K562 treated with DMSO at 1 percent for 12 hours (cell line): Measurements from ENCODE around the gene SLC45A1. TPM values are rescaled to one million over a fixed set of nuclear protein-coding genes. Genes with fewer than 3 reads are reported as not detected.

Experiments
- total RNA-seq: library from RNA; unstranded; fragments of 300-600 nt; gene quantifications from 2 replicates; pipeline ENCODE4 v1.2.3, GENCODE V29; 2022; ENCODE audit not compliant: insufficient read depth

Gene SLC45A1
- not detected in 2 replicates for total RNA-seq

DNA sequence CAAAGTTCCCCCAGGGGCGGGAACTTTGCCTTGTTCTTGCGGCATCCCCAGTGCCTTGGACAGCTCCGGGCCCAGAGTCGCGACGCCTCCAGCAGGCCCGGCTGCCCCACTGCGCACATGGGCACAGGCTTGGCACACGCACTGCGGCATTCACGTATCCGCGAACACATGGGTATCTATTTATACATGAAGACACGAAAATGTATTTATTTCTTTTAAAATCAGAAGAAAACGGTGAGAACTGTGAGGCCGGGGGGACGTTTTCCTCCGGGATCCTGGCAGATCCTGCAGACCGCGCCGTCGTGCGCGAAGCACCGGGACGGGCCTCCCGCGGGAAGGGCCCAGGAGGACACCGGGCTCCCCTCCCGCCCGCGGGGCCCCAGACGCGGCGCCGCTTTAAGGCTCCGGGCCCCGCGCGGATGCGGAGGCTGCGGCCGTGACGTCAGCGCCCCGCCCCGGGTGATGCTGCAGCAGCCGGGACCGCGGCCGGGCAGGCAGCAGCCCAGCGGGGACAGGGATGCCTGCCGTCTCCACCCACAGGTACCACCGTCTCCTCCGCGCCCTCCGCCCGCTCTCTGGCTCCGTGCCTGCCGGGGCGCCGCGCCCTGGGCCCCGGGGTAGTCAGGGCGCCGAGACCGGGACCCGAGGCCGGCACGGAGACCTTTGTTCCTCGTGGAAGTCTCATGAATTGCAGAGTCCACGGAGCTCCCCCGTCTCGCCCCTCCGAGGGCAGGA is at the start of gene SLC45A1:
TSS of gene SLC45A1 (plus strand) at position 468 of the 735 bp plus-strand sequence. CDS start 6,216 bp downstream, outside the sequence.

